ENCODE measurements around the gene BMAL1.

BMAL1 gene

DNA sequence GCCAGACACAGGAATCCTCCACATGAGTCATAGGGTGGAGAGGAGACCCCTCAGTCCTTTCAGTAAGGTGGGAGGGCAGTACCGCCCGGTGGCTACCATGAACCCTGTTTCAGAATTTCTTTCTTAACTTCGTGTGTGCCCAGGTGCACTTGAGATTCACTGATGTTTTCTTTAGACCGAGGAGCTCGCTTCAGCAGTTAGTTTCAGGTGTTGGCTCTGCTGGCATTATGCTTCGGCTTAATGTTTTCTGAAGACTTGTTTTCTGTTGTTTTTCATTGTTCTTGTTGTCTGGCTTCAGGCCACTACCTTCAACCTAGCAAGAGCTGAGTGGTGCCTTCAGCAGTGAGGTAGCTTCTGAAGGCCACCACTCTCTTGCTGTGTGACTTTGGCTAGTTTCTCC is 71.5 kb downstream of the BMAL1 start:
- TF ChIP-seq, protein P1, sequence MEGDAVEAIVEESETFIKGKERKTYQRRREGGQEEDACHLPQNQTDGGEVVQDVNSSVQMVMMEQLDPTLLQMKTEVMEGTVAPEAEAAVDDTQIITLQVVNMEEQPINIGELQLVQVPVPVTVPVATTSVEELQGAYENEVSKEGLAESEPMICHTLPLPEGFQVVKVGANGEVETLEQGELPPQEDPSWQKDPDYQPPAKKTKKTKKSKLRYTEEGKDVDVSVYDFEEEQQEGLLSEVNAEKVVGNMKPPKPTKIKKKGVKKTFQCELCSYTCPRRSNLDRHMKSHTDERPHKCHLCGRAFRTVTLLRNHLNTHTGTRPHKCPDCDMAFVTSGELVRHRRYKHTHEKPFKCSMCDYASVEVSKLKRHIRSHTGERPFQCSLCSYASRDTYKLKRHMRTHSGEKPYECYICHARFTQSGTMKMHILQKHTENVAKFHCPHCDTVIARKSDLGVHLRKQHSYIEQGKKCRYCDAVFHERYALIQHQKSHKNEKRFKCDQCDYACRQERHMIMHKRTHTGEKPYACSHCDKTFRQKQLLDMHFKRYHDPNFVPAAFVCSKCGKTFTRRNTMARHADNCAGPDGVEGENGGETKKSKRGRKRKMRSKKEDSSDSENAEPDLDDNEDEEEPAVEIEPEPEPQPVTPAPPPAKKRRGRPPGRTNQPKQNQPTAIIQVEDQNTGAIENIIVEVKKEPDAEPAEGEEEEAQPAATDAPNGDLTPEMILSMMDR (IDR thresholded peaks at IDR 0.05), result no peak
- Histone ChIP-seq H3K4me2 (ENCODE audit: low read length) (no peak overlapping the region), H3K27me3 (ENCODE audit: control insufficient read depth, insufficient read depth, low read length) (no peaks in the 10 kb centered on the region), H3K4me3 (ENCODE audit: low read depth, low read length) (no peak overlapping the region), H3K27ac (no peak overlapping the region), H2AFZ (no peak overlapping the region), H3K36me3 (ENCODE audit: control insufficient read depth, insufficient read depth, low read length) (no peaks in the 10 kb centered on the region), H3K9me3 (ENCODE audit: control insufficient read depth, low read length) (no peaks in the 10 kb centered on the region), H3K9ac (no peak overlapping the region), H3K79me2 (peaks cover 11% of the 10 kb centered on the region), H3K4me1 (no peaks in the 10 kb centered on the region)

DNA sequence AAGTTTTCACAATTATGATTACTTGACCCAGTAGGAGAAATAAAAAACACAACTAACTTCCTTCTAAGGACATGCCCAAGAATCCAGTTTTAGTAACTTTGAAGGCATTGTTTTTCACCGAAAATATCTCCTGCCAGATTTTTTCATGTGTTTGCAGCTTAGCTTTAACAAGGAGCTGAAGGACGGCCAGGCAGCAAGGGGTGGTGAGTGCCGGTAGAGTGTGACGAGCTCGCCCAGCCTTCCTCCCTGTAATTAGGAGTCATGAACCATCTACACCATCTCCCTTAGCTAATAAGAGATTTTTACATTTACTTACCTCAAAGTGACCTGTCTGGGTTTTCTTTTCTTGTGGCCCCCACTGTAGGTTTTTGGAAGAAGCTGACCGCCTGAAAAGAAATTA is 72.0 kb downstream of the BMAL1 start:
- no peaks in the 10 kb centered on the region for H3K4me1 ChIP-seq
- no peak overlapping the region for H3K4me3 ChIP-seq (ENCODE audit: low read depth, low read length)
- H3K9me3 ChIP-seq (ENCODE audit: control insufficient read depth, low read length), result no peaks in the 10 kb centered on the region
- peaks cover 5% of the 10 kb centered on the region for H3K79me2 ChIP-seq
- no peak overlapping the region for H3K4me2 ChIP-seq (ENCODE audit: low read length)
- no peak overlapping the region for H3K9ac ChIP-seq
- no peaks in the 10 kb centered on the region for H3K27me3 ChIP-seq (ENCODE audit: control insufficient read depth, insufficient read depth, low read length)
- H3K27ac ChIP-seq, result no peak overlapping the region
- no peak overlapping the region for H2AFZ ChIP-seq
- no peaks in the 10 kb centered on the region for H3K36me3 ChIP-seq (ENCODE audit: control insufficient read depth, insufficient read depth, low read length)
- TF ChIP-seq, protein P1 (IDR thresholded peaks at IDR 0.05), result no peak

DNA sequence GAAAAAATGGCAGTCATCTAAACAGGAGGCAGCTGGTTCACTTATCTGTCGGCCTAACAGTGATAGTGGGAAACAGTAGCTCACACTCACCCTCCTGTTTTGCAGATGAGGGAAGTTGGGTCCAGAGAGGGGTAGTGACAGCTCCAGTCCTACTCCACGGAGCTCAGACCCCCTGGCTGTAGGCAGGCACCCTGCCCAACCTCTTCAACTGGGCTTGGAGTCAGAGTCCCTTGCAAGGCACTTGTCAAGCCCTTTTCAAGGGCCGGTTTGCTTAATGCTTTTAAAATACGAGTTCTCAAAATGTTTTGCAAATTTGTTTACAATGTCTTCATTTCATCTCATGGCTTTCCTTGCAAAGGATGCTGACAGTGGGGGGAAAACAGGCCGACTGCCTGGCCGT is 75.1 kb downstream of the BMAL1 start:
- H2AFZ ChIP-seq, result no peak overlapping the region
- H3K79me2 ChIP-seq, result peaks cover 2% of the 10 kb centered on the region
- TF ChIP-seq, protein P1 (IDR thresholded peaks at IDR 0.05), result no peak
- H3K27me3 ChIP-seq (ENCODE audit: control insufficient read depth, insufficient read depth, low read length), result no peaks in the 10 kb centered on the region
- H3K27ac ChIP-seq, result no peak overlapping the region
- no peak overlapping the region for H3K9ac ChIP-seq
- no peaks in the 10 kb centered on the region for H3K9me3 ChIP-seq (ENCODE audit: control insufficient read depth, low read length)
- H3K4me2 ChIP-seq (ENCODE audit: low read length), result no peak overlapping the region
- H3K4me3 ChIP-seq (ENCODE audit: low read depth, low read length), result no peak overlapping the region
- H3K4me1 ChIP-seq, result no peaks in the 10 kb centered on the region
- H3K36me3 ChIP-seq (ENCODE audit: control insufficient read depth, insufficient read depth, low read length), result no peaks in the 10 kb centered on the region

DNA sequence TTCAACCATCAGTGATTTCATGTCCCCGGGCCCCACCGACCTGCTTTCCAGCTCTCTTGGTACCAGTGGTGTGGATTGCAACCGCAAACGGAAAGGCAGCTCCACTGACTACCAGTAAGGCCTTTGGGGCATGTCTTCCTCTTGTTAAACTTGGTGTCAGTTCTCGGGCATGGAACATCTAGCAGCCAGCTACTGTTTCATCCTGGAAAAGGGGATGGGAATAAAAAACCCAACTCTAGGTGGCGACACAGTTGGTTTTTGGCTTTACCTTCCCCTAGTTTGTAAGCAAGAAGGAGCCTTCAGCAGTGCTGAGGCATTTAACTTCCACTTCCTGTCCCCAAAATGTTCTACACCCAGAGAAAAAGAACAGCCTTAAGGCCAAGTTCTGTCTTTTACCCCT is 76.7 kb downstream of the BMAL1 start:
- Histone ChIP-seq H3K9ac (no peak overlapping the region), H3K36me3 (ENCODE audit: control insufficient read depth, insufficient read depth, low read length) (no peaks in the 10 kb centered on the region), H2AFZ (no peak overlapping the region), H3K27me3 (ENCODE audit: control insufficient read depth, insufficient read depth, low read length) (no peaks in the 10 kb centered on the region), H3K4me3 (ENCODE audit: low read depth, low read length) (no peak overlapping the region), H3K79me2 (no peaks in the 10 kb centered on the region), H3K4me1 (no peaks in the 10 kb centered on the region), H3K27ac (no peak overlapping the region), H3K9me3 (ENCODE audit: control insufficient read depth, low read length) (no peaks in the 10 kb centered on the region), H3K4me2 (ENCODE audit: low read length) (no peak overlapping the region)
- TF ChIP-seq, protein P1 (IDR thresholded peaks at IDR 0.05), result no peak

DNA sequence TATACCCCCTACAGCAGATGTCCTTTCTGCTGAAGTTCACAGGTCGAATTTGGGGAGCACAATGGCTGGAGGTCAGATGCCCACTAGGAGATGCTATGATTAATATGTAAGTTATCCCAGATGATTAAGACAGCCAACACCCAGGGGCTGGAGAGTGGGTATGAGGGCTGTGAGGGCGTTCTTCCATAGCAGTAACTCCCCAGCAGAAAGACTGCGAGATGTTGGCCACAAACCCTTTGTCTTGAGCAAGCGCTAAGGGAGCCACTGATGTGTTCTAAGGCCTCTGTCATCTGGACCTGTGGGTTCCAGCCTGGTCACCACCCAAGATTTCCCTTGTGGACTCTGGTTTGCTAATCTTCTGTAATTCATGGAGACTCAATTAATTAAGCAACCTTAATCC is 77.6 kb downstream of the BMAL1 start:
- H3K27ac ChIP-seq, result no peak overlapping the region
- H2AFZ ChIP-seq, result no peak overlapping the region
- TF ChIP-seq, protein P1 (IDR thresholded peaks at IDR 0.05), result no peak
- H3K4me3 ChIP-seq (ENCODE audit: low read depth, low read length), result no peak overlapping the region
- H3K36me3 ChIP-seq (ENCODE audit: control insufficient read depth, insufficient read depth, low read length), result no peaks in the 10 kb centered on the region
- no peaks in the 10 kb centered on the region for H3K4me1 ChIP-seq
- no peaks in the 10 kb centered on the region for H3K79me2 ChIP-seq
- no peak overlapping the region for H3K9ac ChIP-seq
- H3K4me2 ChIP-seq (ENCODE audit: low read length), result no peak overlapping the region
- no peaks in the 10 kb centered on the region for H3K27me3 ChIP-seq (ENCODE audit: control insufficient read depth, insufficient read depth, low read length)
- no peaks in the 10 kb centered on the region for H3K9me3 ChIP-seq (ENCODE audit: control insufficient read depth, low read length)
